C1 segment of cervical spinal cord (tissue), 14 donors: ENCODE measurements around the gene ADARB1.

Experiments used
- DNase-seq, 14 donors: peaks; one replicate each; lab custom pipeline; 2025; lab: John Stamatoyannopoulos, UW

The ADARB1 gene

DNA sequence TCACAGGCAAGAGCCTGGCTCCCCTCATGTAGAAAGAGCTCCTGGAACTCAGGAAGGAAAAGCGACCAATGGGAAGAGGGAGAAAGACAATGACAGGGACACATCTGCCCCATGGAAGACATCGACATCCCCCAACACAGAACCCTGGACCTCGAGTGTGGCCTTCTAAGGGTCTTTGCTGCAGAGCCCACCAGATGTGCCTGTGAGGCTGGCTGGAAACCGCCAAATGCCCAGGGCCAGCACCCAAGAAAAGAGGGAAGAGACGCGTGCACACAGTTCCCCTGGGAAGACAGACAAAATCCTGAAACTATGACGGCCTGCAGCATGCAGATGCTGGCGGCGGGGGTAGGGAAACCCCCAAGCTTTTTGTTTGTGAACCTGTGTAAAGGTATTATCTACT is 36.4 kb upstream of the ADARB1 start:
- no peak for DNase-seq

DNA sequence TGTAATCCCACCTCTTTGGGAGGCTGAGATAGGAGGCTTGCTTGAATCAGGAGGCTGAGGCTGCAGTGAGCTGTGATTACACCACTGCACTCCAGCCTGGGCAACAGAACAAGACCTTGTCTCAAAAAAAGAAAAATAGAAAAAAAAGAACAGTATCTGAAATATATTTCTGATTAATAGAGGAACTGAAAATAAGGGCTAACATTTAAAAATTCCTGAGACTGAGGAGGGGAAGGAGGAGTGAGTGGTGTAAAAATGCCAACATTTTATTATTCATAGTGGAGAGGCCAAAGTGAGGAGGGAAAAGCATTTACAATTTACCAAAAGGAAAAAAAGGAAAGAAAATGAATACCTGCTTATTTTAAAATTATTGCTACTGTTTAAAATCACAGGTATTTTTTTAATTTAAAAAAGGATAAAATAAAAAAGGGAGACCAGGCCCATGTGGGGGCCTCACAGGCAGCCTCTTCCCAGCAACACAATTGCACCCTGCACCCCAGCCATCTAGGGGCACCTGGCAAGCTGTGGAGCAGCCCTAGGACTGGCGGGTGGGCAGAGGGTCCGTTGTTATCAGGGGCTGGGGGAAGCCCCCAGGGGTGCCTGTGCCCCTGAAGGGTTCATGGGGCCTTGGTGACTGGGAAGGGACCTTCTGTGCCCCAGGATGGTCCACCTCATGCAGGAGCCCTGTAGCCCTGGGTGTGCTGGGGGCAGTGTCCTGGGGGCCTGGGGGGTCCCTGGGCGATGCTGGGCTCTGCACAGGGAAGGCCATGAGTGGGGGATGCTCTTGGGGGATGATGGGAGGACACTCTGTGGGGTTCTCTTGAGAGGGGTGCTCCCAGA is 34.8 kb upstream of the ADARB1 start:
- no peak for DNase-seq

DNA sequence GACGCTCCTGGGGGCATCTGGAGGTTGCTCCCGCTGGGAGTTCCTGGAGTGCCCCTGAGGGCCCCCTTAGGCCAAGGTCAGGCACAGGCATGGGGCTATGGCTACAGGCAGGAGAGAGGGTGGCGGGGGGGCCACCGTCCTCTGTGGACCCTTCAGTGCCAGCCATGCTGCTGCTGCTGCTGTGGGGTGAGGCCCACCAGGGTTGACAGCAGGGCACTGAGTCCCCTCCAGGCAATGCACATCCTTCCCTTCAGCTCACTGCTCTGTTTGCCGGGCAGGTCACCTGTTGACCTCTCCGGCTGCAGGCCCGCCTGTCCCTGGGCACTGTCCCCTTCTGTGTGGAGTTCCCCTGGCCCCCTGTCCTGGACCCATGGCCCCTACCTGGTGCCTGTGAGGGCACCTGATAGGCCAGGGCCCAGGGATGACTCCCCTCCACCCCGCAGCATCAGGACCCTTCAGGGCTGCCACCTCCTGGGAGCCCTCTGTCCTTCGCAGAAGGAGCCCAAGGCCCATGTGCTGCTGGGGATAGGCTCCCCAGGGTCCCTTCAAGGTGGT is 34.1 kb upstream of the ADARB1 start:
- no peak for DNase-seq

DNA sequence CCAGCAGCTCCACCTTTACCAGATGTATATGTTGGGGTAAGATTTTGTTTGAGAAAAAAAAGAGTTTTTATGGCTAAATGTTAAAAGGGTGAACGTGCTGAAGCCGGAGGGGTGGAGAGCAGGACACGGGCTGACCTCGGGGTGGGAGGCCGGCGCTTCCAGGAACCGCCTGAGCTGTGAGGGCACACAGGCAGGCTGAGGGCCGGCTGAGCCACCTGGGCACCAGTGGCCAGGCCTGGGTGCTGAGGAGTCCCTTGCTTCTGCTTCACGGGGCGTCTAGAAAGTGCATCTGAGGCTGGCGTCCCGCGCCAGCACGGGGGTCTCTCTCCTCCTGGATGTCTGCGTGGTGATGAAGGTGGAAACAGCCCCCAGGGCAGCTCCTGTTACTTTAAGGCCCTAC is 33.6 kb upstream of the ADARB1 start:
- DNase-seq = no peak

DNA sequence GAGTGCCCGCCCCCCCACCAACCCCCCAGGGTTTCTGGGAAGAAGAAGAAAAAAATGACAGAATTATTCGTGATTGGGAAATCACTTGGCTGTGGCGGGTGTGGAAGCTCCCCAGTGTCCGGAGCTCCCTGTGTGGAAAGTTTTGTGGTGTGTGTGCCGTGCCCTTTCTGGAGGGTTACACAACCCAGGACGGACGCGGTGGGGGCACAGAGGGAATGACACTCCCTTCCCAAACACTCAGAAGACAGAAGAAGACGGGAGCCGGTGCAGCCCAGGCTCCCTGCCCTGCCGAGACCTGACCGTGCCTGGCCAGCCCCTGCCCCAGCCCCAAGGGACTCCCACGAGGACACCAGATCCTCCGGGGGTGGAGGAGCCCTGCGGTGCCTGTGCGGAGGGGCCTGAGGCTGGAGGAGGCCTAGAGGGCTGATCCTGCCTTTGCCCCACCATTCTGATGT is 33.0 kb upstream of the ADARB1 start:
- DNase-seq = peak in 1 of 14 donors; percentile 76

DNA sequence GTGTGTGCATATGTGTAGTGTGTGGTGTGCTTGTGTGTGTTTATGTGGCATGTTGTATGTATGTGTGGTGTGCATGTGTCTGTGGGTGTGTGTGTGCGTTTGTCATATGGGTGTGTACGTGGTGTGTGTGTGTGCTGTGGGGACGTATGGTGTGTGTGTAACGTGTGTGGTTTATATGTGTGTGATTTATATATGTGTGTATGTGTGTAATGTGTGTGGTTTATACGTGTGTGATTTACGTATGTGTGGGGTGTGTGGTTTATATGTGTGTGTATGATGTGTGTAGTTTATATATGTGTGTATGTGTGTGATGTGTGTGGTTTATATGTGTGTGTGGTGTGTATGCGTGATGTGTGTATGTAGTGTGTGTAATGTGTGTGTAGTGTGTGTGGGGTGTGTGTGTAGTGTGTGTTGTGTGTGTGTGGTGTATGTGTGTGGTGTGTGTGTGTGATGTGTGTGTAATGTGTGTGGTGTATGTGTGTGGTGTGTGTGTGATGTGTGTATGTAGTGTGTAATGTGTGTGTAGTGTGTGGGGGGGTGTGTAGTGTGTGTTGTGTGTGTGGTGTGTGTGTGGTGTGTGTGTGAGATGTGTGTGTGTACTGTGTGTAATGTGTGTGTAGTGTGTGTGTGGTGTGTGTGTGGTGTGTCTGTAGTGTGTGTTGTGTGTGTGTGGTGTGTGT is 32.3 kb upstream of the ADARB1 start:
- DNase-seq = no peak

DNA sequence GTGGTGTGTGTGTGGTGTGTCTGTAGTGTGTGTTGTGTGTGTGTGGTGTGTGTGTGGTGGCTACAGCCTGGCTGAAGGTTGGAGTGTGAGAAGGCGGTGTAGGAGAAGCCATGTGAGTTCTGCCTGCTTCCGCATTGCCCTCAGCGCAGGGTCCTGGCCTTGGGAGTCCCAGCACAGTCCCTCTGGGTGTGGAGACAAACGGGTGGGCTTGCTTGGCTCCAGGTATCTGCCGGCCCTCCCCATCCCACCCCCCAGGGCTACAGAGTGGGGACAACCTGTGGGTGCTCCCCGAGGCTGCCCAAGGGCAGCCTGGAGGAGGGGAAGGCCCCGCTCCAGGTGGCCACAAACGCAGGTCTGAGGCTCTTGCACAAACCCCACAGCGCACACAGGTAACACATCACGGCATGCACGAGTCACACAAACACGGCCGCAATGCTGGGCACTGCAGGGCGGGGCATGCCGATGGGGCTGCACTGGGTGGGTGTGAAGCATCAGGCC is 31.7 kb upstream of the ADARB1 start:
- DNase-seq = no peak

DNA sequence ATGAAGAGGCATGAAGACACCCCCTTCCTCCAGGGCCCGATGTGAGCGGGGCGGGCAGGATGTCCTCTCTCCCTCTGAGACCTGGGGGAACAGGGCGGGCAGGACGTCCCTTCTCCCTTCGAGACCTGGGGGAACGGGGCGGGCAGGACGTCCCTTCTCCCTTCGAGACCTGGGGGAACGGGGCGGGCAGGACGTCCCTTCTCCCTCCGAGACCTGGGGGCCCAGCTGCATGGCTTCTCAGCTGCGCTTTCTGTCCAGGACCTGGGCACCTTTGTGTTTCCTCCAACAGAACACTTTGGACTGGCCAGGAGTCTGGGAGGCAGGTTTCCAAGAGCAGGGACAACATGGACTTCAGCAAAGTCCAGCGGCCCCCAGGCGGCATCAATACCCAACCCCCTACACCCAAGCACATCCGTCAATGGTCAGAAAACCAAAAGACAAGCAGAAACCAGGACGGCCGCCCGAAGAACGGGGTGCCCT is 30.8 kb upstream of the ADARB1 start:
- DNase-seq = no peak

DNA sequence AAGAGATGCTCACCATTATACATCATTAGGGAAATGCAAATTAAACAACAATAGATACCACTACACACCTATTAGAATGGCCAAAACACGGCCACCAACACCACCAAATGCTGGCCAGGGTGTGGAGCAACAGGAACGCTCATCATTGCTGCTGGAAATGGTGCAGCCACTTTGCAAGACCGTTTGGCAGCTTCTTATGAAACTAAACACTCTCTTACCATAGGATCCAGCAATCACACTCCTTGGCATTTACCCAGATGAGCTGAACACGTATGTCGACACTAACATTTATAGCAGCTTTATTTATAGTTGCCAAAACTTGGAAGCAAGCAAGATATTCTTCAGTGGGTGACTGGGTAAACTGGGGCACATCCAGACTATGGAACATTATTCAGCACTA is 28.9 kb upstream of the ADARB1 start:
- DNase-seq = no peak

DNA sequence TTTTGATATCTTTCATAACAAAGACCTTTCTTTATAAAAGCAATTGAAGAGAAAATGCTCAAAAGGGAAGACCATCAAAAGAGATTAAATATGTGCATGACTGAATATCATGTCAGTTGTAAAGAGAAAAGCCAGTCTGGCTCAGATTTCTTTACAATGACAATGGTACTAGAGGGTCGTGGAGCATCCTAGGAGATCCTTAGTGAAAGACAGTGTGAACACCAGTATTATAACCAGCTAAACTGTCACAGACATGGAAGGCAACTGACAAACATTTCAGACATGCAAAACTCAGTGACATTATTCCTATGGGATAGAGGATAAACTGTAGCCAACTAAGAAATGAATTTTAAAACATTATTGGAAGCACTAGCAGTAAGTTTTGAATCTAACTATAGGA is 27.1 kb upstream of the ADARB1 start:
- no peak for DNase-seq

DNA sequence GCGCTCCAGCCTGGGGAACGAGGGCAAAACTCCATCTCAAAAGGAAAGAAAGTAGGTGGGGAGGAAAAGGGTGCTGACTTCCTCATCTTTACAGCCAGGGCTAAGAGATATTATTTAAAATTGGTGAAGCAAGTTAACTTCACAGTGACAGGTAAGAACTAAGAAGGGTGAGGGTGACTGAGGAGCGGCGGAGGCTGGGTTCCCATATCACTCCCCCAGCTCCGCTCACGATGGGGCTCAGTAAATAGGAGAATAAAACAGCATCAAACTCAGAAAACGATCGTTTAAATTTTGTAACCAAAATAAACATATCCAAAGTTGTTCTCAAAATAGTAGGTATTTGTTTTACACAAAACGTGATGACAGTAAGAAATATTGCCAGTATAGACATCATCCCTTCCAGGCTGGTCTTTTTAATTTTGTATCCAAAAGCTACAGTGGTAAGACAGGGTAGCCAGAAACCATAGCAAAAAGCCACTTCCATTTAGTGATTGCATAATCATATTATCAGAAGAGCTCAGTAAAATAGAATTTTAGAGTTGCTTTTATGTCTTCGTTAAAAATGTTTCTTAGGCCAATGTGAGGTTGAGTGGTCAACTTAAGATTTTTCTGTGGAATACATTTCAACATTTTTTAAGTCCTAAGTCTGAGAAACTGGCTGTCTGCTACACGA is 26.2 kb upstream of the ADARB1 start:
- no peak for DNase-seq

DNA sequence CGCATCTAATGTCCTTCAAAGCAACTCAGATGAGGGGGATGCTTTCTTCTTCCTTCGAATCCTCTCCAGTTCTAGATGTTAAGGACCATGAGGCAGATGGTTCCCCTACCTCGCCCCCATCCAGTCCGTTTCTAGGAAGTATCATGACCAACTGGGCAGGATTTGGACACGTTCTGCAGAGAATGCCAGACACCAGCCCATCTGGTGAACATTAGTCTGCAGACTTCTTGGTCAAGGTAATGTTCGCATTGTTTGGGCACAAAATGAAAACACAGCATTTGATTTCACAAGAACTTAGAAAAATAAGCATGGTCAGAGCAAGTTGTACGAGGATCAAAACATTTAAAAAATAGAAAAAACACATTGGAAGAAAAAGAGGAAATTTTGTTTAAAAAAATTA is 25.4 kb upstream of the ADARB1 start:
- DNase-seq = no peak

DNA sequence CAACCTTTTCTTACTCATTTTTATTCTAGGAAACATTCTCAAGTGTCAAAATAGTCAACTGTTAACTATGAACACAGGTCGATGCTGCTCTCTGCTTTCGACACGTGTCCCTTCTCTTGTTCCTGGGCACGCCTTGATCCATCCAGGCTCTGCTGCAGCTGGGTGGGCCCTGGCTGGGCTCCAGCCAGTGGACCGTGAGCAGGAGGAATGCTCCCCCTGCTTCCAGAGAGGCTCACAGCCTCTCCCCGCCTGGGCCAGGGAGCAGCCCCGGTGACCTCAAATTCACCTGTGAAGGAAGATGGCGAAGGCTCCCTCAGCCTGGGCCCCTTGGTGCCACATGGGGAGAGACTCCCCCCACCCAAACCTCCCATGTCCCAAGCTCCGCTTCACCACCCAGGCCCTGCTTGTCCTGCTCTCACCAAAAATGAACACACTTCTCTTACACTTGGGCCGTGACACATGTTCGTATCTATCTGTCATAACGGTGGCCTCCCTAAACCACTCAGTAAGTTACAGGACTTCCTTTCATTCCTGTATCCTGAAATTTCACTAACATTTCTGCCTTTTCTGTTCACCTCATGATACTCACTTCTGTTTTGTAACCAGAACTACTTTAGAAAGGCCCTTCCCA is 24.6 kb upstream of the ADARB1 start:
- no peak for DNase-seq

DNA sequence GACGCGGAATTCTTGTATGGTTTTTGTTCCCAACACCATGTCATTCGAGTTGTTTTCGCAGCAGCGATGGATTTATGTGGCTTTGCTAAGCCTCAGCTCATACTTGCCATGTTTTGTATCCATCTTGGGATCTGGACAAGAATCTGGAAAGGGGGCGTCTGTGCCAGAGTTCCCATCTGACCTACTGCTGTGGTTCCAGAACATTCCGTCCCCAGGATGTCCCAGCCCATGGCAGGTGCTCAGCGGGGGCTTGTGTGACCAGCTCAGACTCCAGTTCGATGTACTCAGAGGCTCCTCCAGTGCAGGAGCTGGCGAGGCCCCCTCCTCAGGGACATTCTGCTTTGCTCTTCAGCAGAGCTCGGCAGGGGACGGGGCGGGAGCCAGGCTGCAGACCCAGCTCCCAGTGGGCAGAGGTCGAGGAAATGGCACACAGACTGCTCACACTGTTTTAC is 24.0 kb upstream of the ADARB1 start:
- DNase-seq = no peak

DNA sequence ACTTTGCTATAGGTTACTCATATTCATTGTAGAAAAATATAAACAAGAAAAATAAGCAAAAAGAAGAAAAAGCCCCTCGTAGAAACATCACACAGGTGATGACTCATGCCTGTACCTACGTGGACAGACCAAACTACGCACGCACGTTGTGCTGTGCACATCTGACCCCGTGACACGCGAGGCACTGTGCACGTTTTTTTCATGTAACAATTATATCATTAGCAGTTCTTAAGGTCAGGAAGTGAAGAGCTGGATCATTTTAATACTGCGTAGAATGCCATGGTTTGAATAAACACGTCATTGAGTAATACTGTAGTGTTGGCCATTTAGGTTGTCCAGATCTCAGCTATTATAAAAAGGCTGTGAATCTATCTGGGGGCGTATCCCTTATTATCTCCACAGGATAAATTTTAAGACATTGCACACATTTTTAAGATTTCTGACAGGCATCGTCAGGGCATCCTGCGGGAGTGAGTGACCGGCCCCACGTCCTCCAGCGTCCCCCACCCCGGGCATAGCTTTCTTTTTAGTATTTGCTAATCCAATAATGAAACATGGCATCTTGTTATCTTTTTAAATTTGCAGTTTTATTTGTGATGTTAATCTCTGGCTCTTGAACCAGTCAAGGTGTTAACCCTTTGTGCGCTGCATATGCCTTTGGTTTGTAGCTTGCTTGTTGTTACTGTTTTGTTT is 23.4 kb upstream of the ADARB1 start:
- no peak for DNase-seq

DNA sequence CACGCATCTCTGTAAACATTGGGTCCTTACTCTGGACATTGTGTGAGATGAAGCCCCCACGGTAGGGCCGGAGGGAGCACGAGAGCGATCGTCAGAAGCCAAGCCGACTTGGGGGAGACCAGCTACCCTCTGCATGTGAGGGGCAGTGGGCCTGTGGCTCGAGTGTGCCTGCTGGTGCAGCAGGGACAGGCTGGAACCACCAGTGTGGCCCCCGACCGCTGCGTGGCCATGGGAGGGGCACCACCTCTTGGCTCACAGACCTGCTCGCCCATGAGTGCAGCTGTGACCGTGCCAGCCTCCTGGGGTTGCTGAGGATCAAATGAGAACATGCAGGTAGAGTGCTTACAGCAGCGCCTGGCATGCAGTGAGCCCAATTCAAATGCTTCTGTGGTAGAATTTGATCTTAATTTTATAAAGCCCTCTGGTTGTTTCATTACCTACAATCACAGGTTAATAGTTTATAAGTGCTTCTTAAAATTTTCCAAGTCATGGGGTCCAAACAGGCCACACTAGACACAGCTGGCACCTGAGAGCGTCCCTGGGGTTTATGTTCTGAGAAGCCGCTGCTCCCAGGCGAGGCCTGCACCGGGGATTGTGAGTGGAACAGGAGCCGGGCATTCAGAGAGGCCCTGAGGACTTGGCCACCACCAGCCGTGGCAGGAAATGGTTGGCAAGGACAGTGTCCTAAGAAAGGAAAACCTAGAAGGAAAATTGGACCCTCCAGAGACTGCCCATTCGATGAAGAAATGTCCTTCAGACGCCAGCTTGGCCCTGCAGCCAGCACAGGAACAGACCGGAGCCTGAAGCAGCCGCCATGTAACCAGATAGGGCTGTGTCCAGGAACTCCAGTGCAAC is 22.6 kb upstream of the ADARB1 start:
- no peak for DNase-seq

DNA sequence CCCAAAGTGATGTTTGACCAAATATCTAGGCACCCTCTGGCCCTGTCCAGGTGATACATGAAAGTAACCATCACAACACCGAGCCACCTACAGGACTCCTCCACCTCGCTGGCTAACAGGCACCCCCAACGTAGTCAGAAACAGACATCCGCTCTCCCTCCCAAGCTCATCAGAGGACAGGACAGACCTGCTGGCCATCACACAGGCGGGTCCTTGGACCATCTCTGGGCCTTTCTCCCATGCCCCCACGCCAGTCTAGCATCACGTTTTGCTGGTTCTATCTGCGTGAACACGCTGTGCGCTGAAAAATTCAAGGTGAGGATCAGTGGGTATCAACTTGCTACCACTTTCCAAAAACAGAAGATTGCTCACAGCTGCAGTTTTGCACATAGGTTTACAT is 21.4 kb upstream of the ADARB1 start:
- DNase-seq = no peak

DNA sequence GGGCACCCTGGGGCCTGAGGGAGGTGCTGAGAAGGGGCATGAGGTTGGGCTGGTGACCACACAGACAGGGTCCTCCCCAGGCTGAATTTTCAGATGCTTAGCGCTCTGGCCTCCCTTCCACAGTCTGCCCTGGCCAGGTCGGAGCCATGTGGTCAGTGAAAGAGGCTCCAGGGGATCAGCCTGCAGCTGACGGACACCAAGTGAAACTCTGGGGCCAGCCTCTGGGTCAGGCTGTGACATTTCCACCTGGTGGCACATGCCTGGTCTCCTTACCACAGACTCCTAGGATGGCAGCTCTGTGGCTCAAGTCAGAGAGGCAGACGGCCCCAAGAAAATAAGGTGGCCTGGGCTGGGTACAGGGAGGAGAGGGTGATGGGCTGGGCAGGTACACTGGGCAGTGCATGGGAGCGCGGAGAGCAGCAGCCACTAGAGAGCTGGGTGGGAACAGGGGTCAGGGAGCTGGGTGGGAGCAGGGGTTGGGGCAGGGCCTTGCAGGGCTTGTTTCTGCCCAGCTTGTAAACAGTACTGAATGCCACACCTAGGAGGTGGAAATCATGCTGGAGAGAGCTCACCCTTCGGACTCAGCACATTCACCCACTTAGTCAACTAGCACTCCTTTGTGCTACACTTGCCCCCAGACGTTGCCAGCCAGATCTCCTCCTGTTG is 20.7 kb upstream of the ADARB1 start:
- DNase-seq = no peak

DNA sequence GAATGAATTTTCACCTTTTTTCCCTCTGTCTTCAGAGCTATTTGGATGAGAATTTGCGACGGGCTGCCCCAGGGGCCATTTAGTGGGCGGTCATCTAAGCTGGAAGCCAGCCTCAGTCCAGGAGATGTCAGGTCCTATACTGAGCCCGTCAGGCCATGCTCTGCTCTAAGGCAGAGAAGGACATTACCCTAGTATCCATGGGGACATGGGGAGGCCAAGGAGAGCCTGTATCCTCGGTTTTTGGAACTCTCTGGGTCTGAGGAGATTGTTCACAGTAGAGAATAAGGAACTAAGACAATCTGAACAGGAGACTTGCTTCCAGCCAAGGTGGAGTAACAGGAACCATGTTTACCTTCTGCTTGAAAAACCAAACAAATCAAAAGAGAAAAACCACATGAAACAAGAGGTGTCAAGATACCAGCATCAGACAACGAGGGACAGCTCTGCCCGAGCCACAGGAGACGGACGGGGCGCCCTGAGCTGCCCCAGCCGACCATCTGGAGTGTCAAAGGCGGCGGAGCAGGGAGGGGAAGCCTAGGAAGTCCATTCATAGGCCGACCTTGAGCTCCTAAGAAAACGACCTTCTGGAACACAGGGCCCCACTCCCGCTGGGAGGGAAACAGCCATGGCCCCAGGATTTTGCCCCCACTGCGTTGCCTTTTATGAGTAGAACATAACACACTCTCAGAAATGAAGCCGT is 20.0 kb upstream of the ADARB1 start:
- DNase-seq = no peak
